Sigmoid colon (tissue), 7 donors: Measurements from ENCODE around the gene ZBTB3. TPM values are rescaled to one million over a fixed set of nuclear protein-coding genes. Genes with fewer than 3 reads are reported as not detected.

Source experiments
- DNase-seq: peaks from one replicate; pipeline ENCODE4 v3.0.0-alpha.2; 2019
- H3K27ac ChIP-seq, 4 donors: fragments of 200-600 bp; sonication (generic); one replicate each; pipeline ENCODE4 v1.5.1; 2016 to 2019; ENCODE audit warnings: mild to moderate bottlenecking in 1 of 4
- H3K27me3 ChIP-seq, 3 donors: fragments of 200-600 bp; sonication (generic); one replicate each; pipeline ENCODE4 v1.5.1; 2019; ENCODE audit warnings: mild to moderate bottlenecking in 1 of 3
- H3K36me3 ChIP-seq, 4 donors: fragments of 200-600 bp; sonication (generic); one replicate each; pipeline ENCODE4 v1.5.1; 2016 to 2019
- H3K4me1 ChIP-seq, 4 donors: fragments of 200-600 bp; sonication (generic); one replicate each; pipeline ENCODE4 v1.5.1; 2017 to 2019
- H3K4me3 ChIP-seq, 4 donors: fragments of 200-600 bp; sonication (generic); one replicate each; pipeline ENCODE4 v1.5.1; 2017 to 2019; ENCODE audit warnings: mild to moderate bottlenecking in 2 of 4, moderate library complexity in 1 of 4
- H3K9me3 ChIP-seq, 4 donors: fragments of 200-600 bp in 3 of 4; sonication (generic) in 3 of 4; one replicate each; pipeline versions ENCODE4 v1.5.1 to v1.6.1; 2013 to 2019
- CTCF ChIP-seq, 4 experiments: fragments of 450-650 bp in 3 of 4; fragments of 200-600 bp in 1 of 4; IDR thresholded peaks; one replicate each; pipeline ENCODE4 v1.5.1; 2016 to 2019; ENCODE audit warnings: antibody characterized with exemption in 4 of 4, mild to moderate bottlenecking in 3 of 4, moderate library complexity in 2 of 4
- EP300 ChIP-seq, 4 donors: sonication (generic); formaldehyde crosslinking; IDR thresholded peaks; one replicate each; pipeline ENCODE4 v1.6.1; 2017; ENCODE audit warnings: antibody characterized with exemption in 4 of 4
- POLR2A ChIP-seq, 2 donors: fragments of 450-650 bp; IDR thresholded peaks; one replicate each; pipeline ENCODE4 v1.6.1; 2016; ENCODE audit warnings: antibody characterized with exemption in 2 of 2, mild to moderate bottlenecking in 2 of 2, moderate library complexity in 2 of 2
- POLR2AphosphoS5 ChIP-seq, 4 donors: sonication (generic); formaldehyde crosslinking; IDR thresholded peaks; one replicate each; pipeline ENCODE4 v1.6.1; 2017; ENCODE audit warnings: antibody characterized with exemption in 4 of 4
- WGBS, 2 donors: extraction: QIAGEN DNeasy Blood & Tissue Kit; methylation state at CpG; one replicate each; pipeline ENCODE4 v1.1.7; 2013; 5-methylcytosine and 5-hydroxymethylcytosine counted together
- intact Hi-C: fragments of 100-400 bp; cut with DNase I; formaldehyde crosslinking; loops from one replicate; pipeline ENCODE4 v1.15.1; 2023
- polyA plus RNA-seq, 3 donors: library from polyadenylated mRNA; stranded (reverse); fragments of 200-250 nt; gene quantifications; one replicate each; pipeline ENCODE4 v1.2.3, GENCODE V29; 2013
- total RNA-seq, 4 donors: library from RNA; depleted of rRNA; stranded (reverse); fragments of >200 nt; gene quantifications; one replicate each; pipeline ENCODE4 v1.1.0, GENCODE V29; 2016
- donor health status: healthy with polysubstance abuse.
- donor health status: Bipolar disorder and iron deficiency.
- donor health status: healthy.

Gene ZBTB3
- total RNA-seq (10 to 100 TPM in 1 of 4 donors, 1 to 10 TPM in 3; 6.6 to 12.1 (median 7.7) TPM), polyA plus RNA-seq (1 to 10 TPM; 1.2 to 5.0 (median 1.8) TPM)

GRCh38 chr11:62753736-62754603 lies at the start of gene ZBTB3:
TSS of gene ZBTB3 (minus strand) at chr11:62754160. CDS start at chr11:62753664, 496 bp downstream.
- peak; percentile 76 to 87 for TF ChIP-seq POLR2A (IDR thresholded peaks at IDR 0.05)
- peak; percentile 67 to 98 (median 84) for TF ChIP-seq POLR2AphosphoS5 (IDR thresholded peaks at IDR 0.05)
- peak in 1 of 4 experiments; percentile 9 for TF ChIP-seq CTCF (IDR thresholded peaks at IDR 0.05)
- TF ChIP-seq EP300 (IDR thresholded peaks at IDR 0.05): no peak
- peak within 1 kb of the TSS; percentile 90 to 96 (median 94) for H3K27ac ChIP-seq
- 1% methylated on average over 47 of the region's 47 CpGs for WGBS, 2 donors
- peak within 1 kb of the TSS; percentile 50 to 70 (median 66) for H3K4me3 ChIP-seq
- intact Hi-C loops: loop anchor here (2.0 kb wide), 1 partner anchor 25 kb away; the partner anchor contains the start of gene TTC9C
- H3K36me3 ChIP-seq: peaks cover 0 to 22% (median 2%) of the 10 kb centered on the region in 4 donors
- DNase-seq: peak; percentile 99
- no peaks in the 10 kb centered on the region for H3K27me3 ChIP-seq
- no peaks in the 10 kb centered on the region for H3K9me3 ChIP-seq
- H3K4me1 ChIP-seq: peaks cover 0 to 38% (median 18%) of the 10 kb centered on the region in 4 donors

- TF ChIP-seq POLR2AphosphoS5 (IDR thresholded peaks at IDR 0.05) (no peak), POLR2A (IDR thresholded peaks at IDR 0.05) (no peak), CTCF (IDR thresholded peaks at IDR 0.05) (no peak), EP300 (IDR thresholded peaks at IDR 0.05) (no peak)
These were observed 47.1 kb upstream of the ZBTB3 start for GRCh38 chr11:62801071-62801470.

GRCh38 chr11:62799486-62799885 lies 45.5 kb upstream of the ZBTB3 start:
- 89 to 94% methylated on average over 10 of the region's 10 CpGs for WGBS, 2 donors
- Histone ChIP-seq H3K4me1 (peaks cover 0 to 16% (median 13%) of the 10 kb centered on the region in 4 donors), H3K36me3 (peaks cover 73 to 92% (median 86%) of the 10 kb centered on the region in 4 donors), H3K27ac (no peak overlapping the region), H3K27me3 (no peaks in the 10 kb centered on the region), H3K4me3 (no peak overlapping the region), H3K9me3 (no peaks in the 10 kb centered on the region)
- intact Hi-C loops: no loop called here
- DNase-seq: no peak
- TF ChIP-seq POLR2A (IDR thresholded peaks at IDR 0.05) (no peak), CTCF (IDR thresholded peaks at IDR 0.05) (no peak), EP300 (IDR thresholded peaks at IDR 0.05) (no peak), POLR2AphosphoS5 (IDR thresholded peaks at IDR 0.05) (no peak)

More at GRCh38 chr11:62801071-62801470, 47.1 kb upstream of the ZBTB3 start:
- Histone ChIP-seq H3K27me3 (no peaks in the 10 kb centered on the region), H3K36me3 (peaks cover 57 to 76% (median 70%) of the 10 kb centered on the region in 4 donors), H3K4me1 (peaks cover 0 to 23% (median 19%) of the 10 kb centered on the region in 4 donors), H3K27ac (no peak overlapping the region), H3K4me3 (no peak overlapping the region), H3K9me3 (no peaks in the 10 kb centered on the region)
- 87 to 94% methylated on average over 4 of the region's 4 CpGs for WGBS, 2 donors
- no peak for DNase-seq
- intact Hi-C loops: no loop called here

GRCh38 chr11:62796281-62796680 lies 42.3 kb upstream of the ZBTB3 start:
- peaks cover 69 to 93% (median 78%) of the 10 kb centered on the region in 4 donors for H3K36me3 ChIP-seq
- H3K27me3 ChIP-seq: no peaks in the 10 kb centered on the region
- peaks cover 0 to 11% (median 10%) of the 10 kb centered on the region in 4 donors for H3K4me1 ChIP-seq
- intact Hi-C loops: no loop called here
- 91% methylated on average over 7 of the region's 7 CpGs for WGBS, 2 donors
- DNase-seq: no peak
- no peak overlapping the region for H3K27ac ChIP-seq
- no peak for TF ChIP-seq EP300 (IDR thresholded peaks at IDR 0.05)
- no peak for TF ChIP-seq CTCF (IDR thresholded peaks at IDR 0.05)
- TF ChIP-seq POLR2A (IDR thresholded peaks at IDR 0.05): no peak
- no peak for TF ChIP-seq POLR2AphosphoS5 (IDR thresholded peaks at IDR 0.05)
- H3K9me3 ChIP-seq: no peaks in the 10 kb centered on the region
- H3K4me3 ChIP-seq: no peak overlapping the region
